ENCODE results near the gene CAMTA1.

The CAMTA1 gene

DNA sequence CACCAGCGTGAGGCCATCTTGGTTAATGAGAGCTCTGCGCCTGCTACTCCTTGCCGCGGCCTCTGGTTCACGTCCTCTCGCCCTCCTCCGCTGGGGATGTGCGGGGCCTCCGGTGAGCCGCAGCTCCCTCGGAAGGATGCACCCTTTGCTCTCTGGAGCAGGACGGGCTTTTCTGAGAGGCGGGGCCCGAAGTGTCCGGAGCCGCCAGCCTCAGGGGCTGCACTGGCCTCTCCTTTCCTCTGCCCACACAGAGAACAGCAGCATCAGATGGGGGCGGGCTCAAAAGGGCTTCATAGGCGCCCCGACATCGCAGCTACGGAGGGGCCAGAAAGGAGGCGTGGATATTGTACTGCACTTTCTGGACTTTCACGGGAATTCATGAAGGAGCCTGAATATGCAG is 284.7 kb downstream of the CAMTA1 start:
- no peak for TF ChIP-seq ZNF274 (IDR thresholded peaks at IDR 0.05; ENCODE audit: low read depth, low read length)
- no peak overlapping the region for H3K4me3 ChIP-seq (ENCODE audit: low read length)

DNA sequence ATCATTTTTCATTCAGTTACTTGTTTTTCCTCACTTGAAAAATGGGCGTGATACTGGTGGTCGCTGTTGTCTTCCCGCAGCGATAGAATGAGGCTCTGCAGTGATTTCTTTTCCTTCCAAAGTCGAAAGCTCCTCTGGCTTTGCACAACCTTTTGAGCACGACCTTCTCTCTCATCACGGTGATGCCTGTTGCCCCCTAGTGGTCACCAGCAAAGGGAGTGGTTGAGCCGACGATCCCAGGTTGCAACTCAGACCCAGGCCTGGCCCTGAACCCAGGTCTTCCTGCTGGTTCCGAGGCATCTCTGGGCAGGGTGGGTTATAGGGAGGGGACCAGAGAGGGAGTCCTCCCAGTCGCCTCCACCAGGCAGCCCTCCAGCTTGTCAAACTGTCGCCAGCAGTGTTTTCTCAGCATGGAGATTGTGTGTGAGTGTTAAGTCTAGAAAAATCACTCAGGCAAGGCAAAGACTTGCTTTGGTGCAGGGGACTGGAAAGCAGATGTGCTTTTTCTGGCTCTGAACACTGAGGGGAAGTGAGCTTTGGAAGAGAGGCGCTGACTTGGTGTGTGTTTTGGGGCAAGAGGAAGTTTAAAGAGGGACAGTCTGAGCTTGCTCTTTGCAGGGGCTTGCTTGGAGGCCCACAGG is 285.3 kb downstream of the CAMTA1 start:
- H3K4me3 ChIP-seq (ENCODE audit: low read length): no peak overlapping the region

GRCh38 chr1:7076117-7076516 is 290.9 kb downstream of the CAMTA1 start:
- no peak for TF ChIP-seq ZNF274 (IDR thresholded peaks at IDR 0.05; ENCODE audit: low read depth, low read length)
- H3K4me3 ChIP-seq (ENCODE audit: low read length): no peak overlapping the region

More for the DNA sequence above, 285.3 kb downstream of the CAMTA1 start:
- TF ChIP-seq ZNF274 (IDR thresholded peaks at IDR 0.05; ENCODE audit: low read depth, low read length): no peak

DNA sequence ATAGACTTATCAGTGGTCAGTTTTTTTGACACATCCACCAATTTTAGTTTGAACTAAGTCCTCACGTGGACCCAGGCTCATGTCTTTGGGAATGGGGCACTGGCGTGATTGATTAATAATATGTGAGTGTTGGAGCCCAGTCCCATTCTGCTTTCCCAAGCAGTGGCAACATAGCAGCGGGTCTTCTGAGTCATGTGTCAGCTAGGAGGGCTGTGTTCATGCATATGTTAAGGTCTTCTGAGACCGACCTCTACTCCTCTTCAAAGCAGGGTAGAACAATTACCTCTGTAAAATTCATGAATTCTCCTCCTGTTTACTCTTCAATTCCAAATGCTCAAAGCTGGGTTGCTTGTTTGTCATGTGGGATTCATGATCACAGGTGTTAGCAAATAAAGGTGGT is 291.3 kb downstream of the CAMTA1 start:
- H3K4me3 ChIP-seq (ENCODE audit: low read length): no peak overlapping the region
- no peak for TF ChIP-seq ZNF274 (IDR thresholded peaks at IDR 0.05; ENCODE audit: low read depth, low read length)

GRCh38 chr1:7077136-7077535 is 291.9 kb downstream of the CAMTA1 start:
- no peak for TF ChIP-seq ZNF274 (IDR thresholded peaks at IDR 0.05; ENCODE audit: low read depth, low read length)
- no peak overlapping the region for H3K4me3 ChIP-seq (ENCODE audit: low read length)

DNA sequence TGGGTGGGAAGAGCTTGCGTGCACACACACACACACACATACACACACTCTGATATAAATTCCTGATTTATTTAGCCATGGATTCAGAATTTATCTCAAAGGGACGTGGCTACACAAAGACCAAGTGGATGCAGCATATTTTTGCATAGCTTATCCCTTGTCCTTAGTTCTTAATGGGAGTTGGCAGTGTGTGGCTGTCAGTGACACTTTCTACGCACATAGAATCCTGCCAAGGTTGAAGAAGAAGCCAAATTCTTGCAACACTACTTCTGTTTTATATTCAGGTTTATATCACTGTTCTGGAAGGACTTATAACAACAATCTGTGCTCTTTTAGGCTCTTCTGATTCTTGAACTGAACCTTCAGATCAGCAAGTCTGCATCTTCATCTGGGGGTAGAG is 292.7 kb downstream of the CAMTA1 start:
- TF ChIP-seq ZNF274 (IDR thresholded peaks at IDR 0.05; ENCODE audit: low read depth, low read length): no peak
- no peak overlapping the region for H3K4me3 ChIP-seq (ENCODE audit: low read length)

- no peak for TF ChIP-seq ZNF274 (IDR thresholded peaks at IDR 0.05; ENCODE audit: low read depth, low read length)
These were observed 294.4 kb downstream of the CAMTA1 start for GRCh38 chr1:7079637-7080036.

GRCh38 chr1:7084232-7084894 is 299.1 kb downstream of the CAMTA1 start:
- TF ChIP-seq ZNF274 (IDR thresholded peaks at IDR 0.05; ENCODE audit: low read depth, low read length): no peak
- H3K4me3 ChIP-seq (ENCODE audit: low read length): no peak overlapping the region

More at GRCh38 chr1:7079637-7080036, 294.4 kb downstream of the CAMTA1 start:
- H3K4me3 ChIP-seq (ENCODE audit: low read length): no peak overlapping the region

DNA sequence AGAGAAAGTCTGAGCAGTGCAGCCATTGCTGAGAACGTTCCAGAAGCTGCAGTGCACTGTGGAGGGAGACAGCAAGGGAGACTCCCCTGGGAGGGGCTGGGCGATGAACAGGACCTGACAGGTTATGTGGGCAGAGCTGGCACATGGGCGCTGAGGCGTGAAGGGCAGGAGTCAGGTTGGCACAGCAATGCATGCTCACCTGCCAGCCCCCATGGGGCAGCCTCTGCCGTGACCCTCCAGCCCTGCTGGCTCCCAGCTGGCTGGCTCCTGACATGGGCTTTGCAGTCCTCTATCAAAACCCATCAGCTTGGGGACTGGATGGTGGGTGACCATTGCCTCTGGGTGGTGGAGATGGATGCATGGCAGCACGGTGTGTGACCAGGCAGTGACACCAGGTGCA is 300.3 kb downstream of the CAMTA1 start:
- no peak overlapping the region for H3K4me3 ChIP-seq (ENCODE audit: low read length)
- TF ChIP-seq ZNF274 (IDR thresholded peaks at IDR 0.05; ENCODE audit: low read depth, low read length): no peak

DNA sequence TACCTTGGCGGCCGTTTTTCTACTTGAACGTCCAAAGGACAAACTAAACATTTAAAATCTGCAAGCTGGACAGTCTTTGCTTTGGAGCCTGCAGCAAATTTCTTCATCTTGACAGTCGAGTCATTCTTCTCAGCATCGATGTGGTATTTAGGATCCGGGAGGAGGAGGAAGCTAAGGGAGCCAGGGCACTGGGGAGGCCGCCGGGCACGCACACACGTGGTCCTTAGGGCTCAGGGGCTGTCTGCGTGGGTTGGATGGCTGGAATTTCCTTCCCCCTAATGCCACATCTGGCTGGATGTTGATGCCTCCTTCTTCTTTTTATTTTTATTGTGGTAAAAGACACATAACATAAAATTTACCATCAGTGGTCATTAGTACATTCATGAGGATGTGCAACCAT is 300.9 kb downstream of the CAMTA1 start:
- no peak overlapping the region for H3K4me3 ChIP-seq (ENCODE audit: low read length)
- TF ChIP-seq ZNF274 (IDR thresholded peaks at IDR 0.05; ENCODE audit: low read depth, low read length): no peak

GRCh38 chr1:7087888-7088287 is 302.6 kb downstream of the CAMTA1 start:
- no peak for TF ChIP-seq ZNF274 (IDR thresholded peaks at IDR 0.05; ENCODE audit: low read depth, low read length)
- H3K4me3 ChIP-seq (ENCODE audit: low read length): no peak overlapping the region

GRCh38 chr1:7089497-7089896 is 304.2 kb downstream of the CAMTA1 start:
- H3K4me3 ChIP-seq (ENCODE audit: low read length): no peak overlapping the region
- TF ChIP-seq ZNF274 (IDR thresholded peaks at IDR 0.05; ENCODE audit: low read depth, low read length): no peak

DNA sequence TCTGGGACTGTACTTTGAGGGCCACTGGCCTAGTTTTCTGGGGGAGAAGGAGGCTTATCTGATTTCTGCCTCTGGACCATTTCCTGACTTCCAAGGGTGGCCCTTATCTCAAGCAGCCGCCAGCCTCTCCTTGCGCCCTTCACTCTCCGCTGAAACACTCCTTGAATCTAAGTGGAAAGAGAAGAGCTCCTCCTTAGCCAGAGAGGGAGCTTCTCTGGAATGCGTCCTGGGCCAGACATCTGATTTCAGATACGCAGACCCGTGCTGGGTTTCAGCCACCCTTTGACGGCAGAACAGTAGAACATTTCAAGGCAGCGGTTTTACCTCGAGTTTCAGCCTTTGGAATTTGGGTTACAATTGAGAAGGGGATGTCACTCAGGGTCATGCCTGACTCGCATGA is 308.0 kb downstream of the CAMTA1 start:
- no peak for TF ChIP-seq ZNF274 (IDR thresholded peaks at IDR 0.05; ENCODE audit: low read depth, low read length)
- H3K4me3 ChIP-seq (ENCODE audit: low read length): no peak overlapping the region

DNA sequence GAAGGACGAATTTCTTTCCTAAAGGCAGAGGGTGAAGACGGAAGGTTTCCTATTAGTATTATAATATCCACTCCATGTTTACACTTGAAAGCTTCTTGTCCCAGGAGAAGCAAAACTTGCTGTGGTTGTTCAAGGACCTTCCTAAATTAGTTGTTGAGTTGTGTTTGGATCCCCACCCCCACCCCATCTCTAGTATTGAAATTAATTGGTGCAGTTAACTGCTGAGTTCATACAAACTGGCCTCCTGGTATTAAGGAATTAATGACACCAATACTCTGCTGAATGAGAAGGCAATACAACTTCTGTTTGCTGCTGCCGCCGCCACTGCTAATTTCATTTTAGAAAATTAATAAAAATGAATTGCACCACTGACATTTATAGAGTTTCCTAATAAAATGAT is 308.8 kb downstream of the CAMTA1 start:
- no peak for TF ChIP-seq ZNF274 (IDR thresholded peaks at IDR 0.05; ENCODE audit: low read depth, low read length)
- H3K4me3 ChIP-seq (ENCODE audit: low read length): no peak overlapping the region

- TF ChIP-seq ZNF274 (IDR thresholded peaks at IDR 0.05; ENCODE audit: low read depth, low read length): no peak
- H3K4me3 ChIP-seq (ENCODE audit: low read length): no peak overlapping the region
These were observed 309.3 kb downstream of the CAMTA1 start for GRCh38 chr1:7094509-7094908.

All from GM08714 (cell line).